ENCODE measurements around the gene HPCAL4. TPM values are rescaled to one million over a fixed set of nuclear protein-coding genes. Genes with fewer than 3 reads are reported as not detected.

HPCAL4 gene
- total RNA-seq, 1 experiment from 2014 or later: 0.14 TPM

DNA sequence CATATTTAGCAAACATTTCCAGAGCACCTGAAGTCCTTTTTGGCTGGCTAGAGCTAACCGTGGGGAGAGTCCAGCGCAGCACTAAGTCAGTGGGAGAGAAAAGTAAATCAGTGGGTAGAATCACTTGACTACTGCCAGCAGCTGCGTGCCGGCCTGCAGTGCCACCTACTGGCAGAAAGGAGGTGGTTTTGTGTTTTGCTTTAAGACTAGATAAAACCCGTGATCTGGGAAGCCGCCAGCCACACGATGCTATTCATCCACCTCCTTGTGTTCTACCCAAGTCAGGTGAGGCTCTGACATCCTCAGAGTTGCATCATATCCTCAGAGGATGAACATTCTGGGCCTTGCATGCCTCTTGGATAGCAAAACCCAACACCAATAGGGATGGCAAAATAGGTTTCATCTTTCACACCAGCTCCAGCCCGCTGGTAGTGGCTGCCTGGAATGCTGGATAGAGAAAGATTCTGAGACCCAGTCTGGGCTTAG lies 37.6 kb downstream of the HPCAL4 start:
- Mint-ChIP-seq H3K4me3 (ENCODE audit: unreplicated experiment) (no peak overlapping the region), H3K9me3 (ENCODE audit: unreplicated experiment) (no peaks in the 10 kb centered on the region), H3K36me3 (ENCODE audit: insufficient read depth, unreplicated experiment) (no peaks in the 10 kb centered on the region), H3K27ac (ENCODE audit: unreplicated experiment) (no peak overlapping the region), H3K4me1 (ENCODE audit: low read depth, unreplicated experiment) (no peaks in the 10 kb centered on the region), H3K27me3 (ENCODE audit: insufficient read depth, unreplicated experiment) (peaks cover 3% of the 10 kb centered on the region)
- no TSS peak for BruUV-seq (replicated peaks)
- ChIA-PET CTCF (interaction anchor here (1.0 to 2.1 kb wide), 2 partner anchors 14 to 47 kb away, joined by 6 to 19 read pairs; partner anchors contain the start of gene HEYL), POLR2A (no interaction called here)
- intact Hi-C loops (cut with micrococcal nuclease; ENCODE audit: unreplicated experiment): loop anchor here (1.0 kb wide), 1 partner anchor 47 kb away; no protein-coding TSS in a partner anchor
- H3K9me3 ChIP-seq: no peaks in the 10 kb centered on the region
- H3K4me1 ChIP-seq: no peaks in the 10 kb centered on the region
- H3K36me3 ChIP-seq (ENCODE audit: control insufficient read depth, insufficient read depth, low read length): no peaks in the 10 kb centered on the region
- no peak overlapping the region for H3K4me3 ChIP-seq (ENCODE audit: low read depth, low read length)
- H3K27me3 ChIP-seq (replicated peaks; ENCODE audit: control insufficient read depth, insufficient read depth, low read length): no peaks in the 10 kb centered on the region
- TF ChIP-seq, protein P1, sequence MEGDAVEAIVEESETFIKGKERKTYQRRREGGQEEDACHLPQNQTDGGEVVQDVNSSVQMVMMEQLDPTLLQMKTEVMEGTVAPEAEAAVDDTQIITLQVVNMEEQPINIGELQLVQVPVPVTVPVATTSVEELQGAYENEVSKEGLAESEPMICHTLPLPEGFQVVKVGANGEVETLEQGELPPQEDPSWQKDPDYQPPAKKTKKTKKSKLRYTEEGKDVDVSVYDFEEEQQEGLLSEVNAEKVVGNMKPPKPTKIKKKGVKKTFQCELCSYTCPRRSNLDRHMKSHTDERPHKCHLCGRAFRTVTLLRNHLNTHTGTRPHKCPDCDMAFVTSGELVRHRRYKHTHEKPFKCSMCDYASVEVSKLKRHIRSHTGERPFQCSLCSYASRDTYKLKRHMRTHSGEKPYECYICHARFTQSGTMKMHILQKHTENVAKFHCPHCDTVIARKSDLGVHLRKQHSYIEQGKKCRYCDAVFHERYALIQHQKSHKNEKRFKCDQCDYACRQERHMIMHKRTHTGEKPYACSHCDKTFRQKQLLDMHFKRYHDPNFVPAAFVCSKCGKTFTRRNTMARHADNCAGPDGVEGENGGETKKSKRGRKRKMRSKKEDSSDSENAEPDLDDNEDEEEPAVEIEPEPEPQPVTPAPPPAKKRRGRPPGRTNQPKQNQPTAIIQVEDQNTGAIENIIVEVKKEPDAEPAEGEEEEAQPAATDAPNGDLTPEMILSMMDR (IDR thresholded peaks at IDR 0.05; ENCODE audit: insufficient read depth in 1 of 2, low read depth in 1 of 2, low read length in 1 of 2, severe bottlenecking in 1 of 2, unreplicated experiment in 1 of 2): peak; percentile 71 to 73
- peak; percentile 67 to 68 for DNase-seq

GRCh38 chr1:39652554-39652953 lies 38.7 kb downstream of the HPCAL4 start:
- H3K4me3 ChIP-seq (ENCODE audit: low read depth, low read length): no peak overlapping the region
- no peaks in the 10 kb centered on the region for H3K9me3 Mint-ChIP-seq (ENCODE audit: unreplicated experiment)
- H3K9me3 ChIP-seq: no peaks in the 10 kb centered on the region
- no peaks in the 10 kb centered on the region for H3K36me3 Mint-ChIP-seq (ENCODE audit: insufficient read depth, unreplicated experiment)
- no peak overlapping the region for H3K27ac Mint-ChIP-seq (ENCODE audit: unreplicated experiment)
- ChIA-PET CTCF (interaction anchor here (0.8 to 2.1 kb wide), 2 partner anchors 46 kb away, joined by 6 to 19 read pairs; no protein-coding TSS in a partner anchor), POLR2A (no interaction called here)
- intact Hi-C loops (cut with micrococcal nuclease; ENCODE audit: unreplicated experiment): no loop called here
- no peaks in the 10 kb centered on the region for H3K36me3 ChIP-seq (ENCODE audit: control insufficient read depth, insufficient read depth, low read length)
- TF ChIP-seq, protein P1 (IDR thresholded peaks at IDR 0.05; ENCODE audit: insufficient read depth in 1 of 2, low read depth in 1 of 2, low read length in 1 of 2, severe bottlenecking in 1 of 2, unreplicated experiment in 1 of 2): no peak
- no peaks in the 10 kb centered on the region for H3K27me3 ChIP-seq (replicated peaks; ENCODE audit: control insufficient read depth, insufficient read depth, low read length)
- peaks cover 3% of the 10 kb centered on the region for H3K27me3 Mint-ChIP-seq (ENCODE audit: insufficient read depth, unreplicated experiment)
- no peak for DNase-seq
- H3K4me1 Mint-ChIP-seq (ENCODE audit: low read depth, unreplicated experiment): no peaks in the 10 kb centered on the region
- no peaks in the 10 kb centered on the region for H3K4me1 ChIP-seq
- no peak overlapping the region for H3K4me3 Mint-ChIP-seq (ENCODE audit: unreplicated experiment)
- no TSS peak for BruUV-seq (replicated peaks)

DNA sequence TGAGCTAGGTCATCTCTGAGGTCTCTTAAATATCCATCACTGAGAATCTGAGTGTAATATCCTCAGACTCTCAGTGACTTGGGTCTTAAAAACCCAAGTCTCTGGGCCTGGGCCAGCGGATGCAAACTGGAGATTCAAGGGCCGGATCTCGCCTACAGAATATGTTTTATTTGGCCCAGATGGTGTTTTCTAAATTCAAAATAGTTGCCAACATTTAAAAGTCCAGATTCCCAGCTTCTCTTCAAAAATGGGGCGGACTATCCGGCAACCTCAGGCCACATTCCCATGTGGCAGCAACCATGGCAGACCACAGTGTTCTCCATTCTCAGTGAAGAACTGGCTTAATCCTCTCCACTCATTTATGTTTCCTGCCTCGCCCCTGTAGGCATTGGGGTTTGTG lies 39.1 kb downstream of the HPCAL4 start:
- ChIA-PET POLR2A (no interaction called here), CTCF (interaction anchor here (0.6 to 0.8 kb wide), 2 partner anchors 46 to 394 kb away, joined by 3 to 6 read pairs; no protein-coding TSS in a partner anchor)
- H3K36me3 ChIP-seq (ENCODE audit: control insufficient read depth, insufficient read depth, low read length): no peaks in the 10 kb centered on the region
- Mint-ChIP-seq H3K27me3 (ENCODE audit: insufficient read depth, unreplicated experiment) (peaks cover under 1% of the 10 kb centered on the region), H3K4me3 (ENCODE audit: unreplicated experiment) (no peak overlapping the region), H3K27ac (ENCODE audit: unreplicated experiment) (no peak overlapping the region), H3K9me3 (ENCODE audit: unreplicated experiment) (no peaks in the 10 kb centered on the region), H3K4me1 (ENCODE audit: low read depth, unreplicated experiment) (no peaks in the 10 kb centered on the region), H3K36me3 (ENCODE audit: insufficient read depth, unreplicated experiment) (no peaks in the 10 kb centered on the region)
- no peaks in the 10 kb centered on the region for H3K27me3 ChIP-seq (replicated peaks; ENCODE audit: control insufficient read depth, insufficient read depth, low read length)
- DNase-seq: no peak
- no peak overlapping the region for H3K4me3 ChIP-seq (ENCODE audit: low read depth, low read length)
- H3K9me3 ChIP-seq: no peaks in the 10 kb centered on the region
- intact Hi-C loops (cut with micrococcal nuclease; ENCODE audit: unreplicated experiment): no loop called here
- no TSS peak for BruUV-seq (replicated peaks)
- TF ChIP-seq, protein P1 (IDR thresholded peaks at IDR 0.05; ENCODE audit: insufficient read depth in 1 of 2, low read depth in 1 of 2, low read length in 1 of 2, severe bottlenecking in 1 of 2, unreplicated experiment in 1 of 2): no peak
- H3K4me1 ChIP-seq: no peaks in the 10 kb centered on the region
